EL (cell line): ENCODE results near the gene SERP1.
A peak's percentile ranks its signal among the peaks of the same experiment; 100 is the strongest.
"Not testable (repeated sequence)": the region's sequence is repeated elsewhere in the genome, so short reads cannot be mapped to it uniquely, and the experiment has no call there.

Experiments
- DNase-seq: peaks from one replicate; pipeline ENCODE4 v3.0.0-alpha.2; 2016

The SERP1 gene

DNA sequence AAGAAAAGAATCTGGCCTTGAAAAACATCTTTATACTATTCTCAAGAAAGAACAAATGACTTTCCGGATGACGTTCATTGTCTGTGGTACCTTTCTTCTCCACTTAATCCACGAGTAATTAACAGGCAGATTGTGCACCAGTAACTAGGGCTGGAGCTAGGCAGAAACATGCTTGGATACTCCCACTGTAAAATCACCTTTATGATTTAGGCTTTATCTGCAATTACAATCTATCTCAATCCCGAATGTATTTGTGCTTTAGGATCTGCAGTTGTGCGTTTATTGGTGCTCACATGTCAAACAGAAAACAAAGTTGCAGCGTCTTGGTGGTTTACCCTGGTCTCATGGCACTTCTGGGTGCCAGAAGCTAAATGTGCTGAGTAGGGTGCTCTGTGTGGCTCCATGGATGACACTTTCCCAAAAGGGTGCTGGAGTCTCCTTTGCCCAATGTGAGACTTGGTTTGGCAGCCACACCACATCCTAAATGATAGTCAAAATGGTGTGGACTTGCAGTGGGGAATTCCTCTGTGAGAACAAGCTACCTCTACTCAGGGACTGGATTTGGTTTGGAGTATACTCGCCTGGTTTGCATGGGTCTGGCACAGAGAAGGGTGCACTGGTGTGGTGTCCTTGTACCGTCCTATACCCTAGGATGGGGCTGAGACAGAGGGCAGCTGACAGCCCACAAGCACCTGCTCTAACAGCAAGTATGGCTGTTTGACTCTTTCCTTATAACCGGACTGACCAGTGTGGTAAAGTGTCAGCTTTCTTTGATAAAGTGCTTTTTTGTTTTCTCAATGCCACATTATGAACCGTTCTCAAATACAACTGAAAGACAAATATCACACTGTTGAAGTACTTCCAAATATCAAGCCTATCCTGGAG, 7.7 kb downstream of the SERP1 start:
- no peak for DNase-seq

DNA sequence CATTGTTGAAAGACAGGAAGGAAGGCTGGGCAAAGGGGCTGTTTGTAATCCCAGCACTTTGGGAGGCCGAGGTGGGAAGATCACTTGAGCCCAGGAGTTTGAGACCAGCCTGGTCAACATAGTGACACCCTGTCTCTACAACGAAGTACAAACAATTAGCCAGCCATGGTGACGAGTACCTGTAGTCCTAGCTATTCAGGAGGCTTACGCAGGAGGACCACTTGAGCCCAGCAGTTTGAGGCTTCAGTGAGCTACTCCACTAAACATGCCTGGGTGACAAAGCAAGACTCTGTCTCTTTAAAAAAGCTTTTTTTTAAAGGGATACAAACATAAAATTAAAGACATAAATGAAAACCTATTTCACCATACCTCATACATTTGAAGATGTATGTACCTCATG, 11.1 kb downstream of the SERP1 start:
- DNase-seq, result no peak

DNA sequence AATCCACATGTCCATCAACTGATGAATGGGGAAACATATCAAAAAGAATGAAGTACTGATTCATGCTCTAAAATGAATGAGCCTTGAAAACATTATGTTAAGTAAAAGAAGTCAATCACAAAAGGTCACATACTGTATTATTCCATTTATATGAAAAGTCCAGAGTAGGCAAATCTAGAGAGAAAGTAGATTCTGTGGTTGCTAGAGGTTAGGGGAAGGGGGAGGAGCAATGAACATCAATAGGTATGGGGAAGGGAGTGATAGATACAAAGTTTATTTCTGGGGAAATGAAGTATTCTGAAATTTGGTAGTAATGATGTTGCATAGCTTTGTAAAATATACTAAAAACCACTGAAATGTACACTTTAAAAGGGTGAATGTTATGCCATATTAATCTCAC, 14.5 kb downstream of the SERP1 start:
- DNase-seq, result no peak

GRCh38 chr3:150528354-150528797, 17.9 kb downstream of the SERP1 start:
- DNase-seq, result peak; percentile 26

- no peak for DNase-seq
Measured at GRCh38 chr3:150527464-150528255, 18.6 kb downstream of the SERP1 start.

GRCh38 chr3:150523538-150523937, 22.8 kb downstream of the SERP1 start:
- no peak for DNase-seq

- DNase-seq, result no peak
Measured at GRCh38 chr3:150521463-150521862, 24.8 kb downstream of the SERP1 start.

GRCh38 chr3:150520408-150520807, 25.9 kb downstream of the SERP1 start:
- no peak for DNase-seq

GRCh38 chr3:150519026-150519425, 27.3 kb downstream of the SERP1 start:
- DNase-seq, result no peak

DNA sequence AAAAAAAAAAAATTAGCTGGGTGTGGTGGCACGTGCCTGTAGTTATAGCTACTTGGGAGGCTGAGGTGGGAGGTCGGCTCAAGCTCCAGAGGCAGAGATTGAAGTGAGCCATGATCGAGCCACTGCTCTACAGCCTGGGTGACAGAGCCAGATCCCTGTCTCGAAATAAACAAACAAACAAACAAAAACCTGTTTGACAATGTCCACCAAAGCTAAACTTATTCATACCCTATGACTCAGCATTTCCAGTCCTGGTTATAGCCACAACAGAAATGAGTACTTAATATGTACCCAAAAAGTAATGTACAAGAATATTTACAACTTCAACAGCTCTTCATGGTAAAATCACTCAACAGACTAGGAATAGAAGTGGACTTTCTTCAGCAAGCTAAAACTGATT, 31.1 kb downstream of the SERP1 start:
- DNase-seq, result no peak

- no peak for DNase-seq
Measured at GRCh38 chr3:150511122-150511821, 35.0 kb downstream of the SERP1 start.

GRCh38 chr3:150509780-150510179, 36.5 kb downstream of the SERP1 start:
- DNase-seq, result no peak

DNA sequence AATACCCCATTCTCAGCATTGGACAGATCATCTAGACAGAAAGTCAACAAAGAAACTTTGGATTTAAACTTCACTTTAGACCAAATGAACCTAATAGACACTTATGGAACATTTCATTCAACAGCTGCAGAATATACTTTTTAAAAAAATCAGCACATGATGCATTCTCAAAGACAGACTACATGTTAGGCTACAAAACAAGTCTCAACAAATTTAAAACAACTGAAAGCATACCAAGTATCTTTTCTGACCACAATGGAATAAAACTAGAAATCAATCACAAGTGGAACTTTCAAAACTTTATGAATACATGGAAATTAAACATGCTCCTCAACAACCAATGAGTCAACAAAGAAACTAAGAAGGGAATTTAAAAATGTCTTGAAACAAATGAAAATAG, 37.9 kb downstream of the SERP1 start:
- DNase-seq, result no peak

GRCh38 chr3:150504483-150504882, 41.8 kb downstream of the SERP1 start:
- DNase-seq, result no peak

DNA sequence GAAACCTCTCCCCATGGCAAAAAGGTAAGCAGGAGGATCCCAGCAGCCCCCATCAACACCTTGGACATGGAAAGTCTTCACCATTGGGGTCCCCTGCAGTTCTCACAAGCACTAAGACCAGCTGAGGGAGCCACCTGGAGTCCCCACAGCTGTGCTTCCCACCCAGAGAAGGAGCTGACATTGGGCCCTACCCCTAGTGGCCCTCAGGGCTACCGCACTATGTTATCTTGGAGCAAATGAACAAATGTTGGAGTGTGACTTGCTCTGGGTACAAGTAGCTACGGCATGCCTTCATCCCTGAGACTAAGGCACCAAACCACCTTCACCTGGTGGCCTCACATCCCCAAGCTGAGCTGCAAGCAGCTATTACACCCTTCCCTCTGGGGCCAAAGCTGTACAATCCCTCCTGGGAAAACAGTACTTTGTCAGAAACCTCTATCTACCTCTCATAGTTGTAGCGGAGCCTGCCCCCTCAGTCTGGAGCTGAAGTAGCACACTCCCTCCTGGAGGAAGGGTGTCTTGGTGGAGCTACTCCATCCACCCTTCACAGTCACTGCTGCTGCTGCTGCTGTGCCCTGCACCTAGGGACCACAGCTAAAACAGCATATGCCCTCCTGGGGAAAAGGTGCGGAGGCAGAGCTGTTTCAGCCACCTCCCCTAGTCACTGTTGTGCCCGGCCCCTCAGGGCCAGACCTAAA, 42.7 kb downstream of the SERP1 start:
- DNase-seq, result no peak

GRCh38 chr3:150500960-150501359, 45.3 kb downstream of the SERP1 start:
- DNase-seq, result not testable (repeated sequence)

GRCh38 chr3:150497956-150498355, 48.3 kb downstream of the SERP1 start:
- DNase-seq, result peak; percentile 68

GRCh38 chr3:150495563-150496168, 50.6 kb downstream of the SERP1 start:
- DNase-seq, result peak; percentile 63

- DNase-seq, result peak; percentile 11
Measured at GRCh38 chr3:150495149-150495548, 51.1 kb downstream of the SERP1 start.

DNA sequence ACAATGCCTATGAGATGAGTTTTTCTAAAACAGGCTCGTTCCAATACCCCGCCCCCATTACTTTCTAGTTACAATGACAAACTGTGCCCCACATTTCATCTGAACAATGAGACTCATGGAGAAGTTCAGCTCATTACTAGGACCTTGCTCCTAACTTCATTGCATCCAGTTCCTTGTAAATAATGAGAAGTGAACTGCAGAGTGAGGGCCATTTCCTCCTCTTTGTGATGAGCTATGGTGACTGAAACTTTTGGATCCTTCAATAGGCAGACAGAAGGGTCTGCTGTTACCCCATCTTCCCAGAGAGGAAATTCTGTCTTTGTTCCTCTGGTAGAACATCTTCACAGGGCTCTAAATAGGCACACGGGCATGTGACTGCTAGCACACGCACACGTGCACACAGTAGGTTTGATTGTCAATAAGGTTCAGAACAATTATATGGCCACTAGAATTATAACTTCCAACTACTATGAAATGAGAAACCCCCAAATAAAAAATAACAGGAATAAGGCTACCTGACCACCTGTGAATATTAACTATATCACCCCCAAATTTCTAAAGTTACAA, 51.8 kb downstream of the SERP1 start:
- no peak for DNase-seq
